HepG2 (cell line): Measurements from ENCODE around the gene ZSCAN26. TPM values are rescaled to one million over a fixed set of nuclear protein-coding genes. Genes with fewer than 3 reads are reported as not detected.

Experiments used
- ATAC-seq: fragments of 200-7000 bp; cut with Tn5 transposase; 3 replicates; pipeline ENCODE4 v1.9.1; 2020; ENCODE audit warnings: mild to moderate bottlenecking, moderate library complexity
- BruUV-seq: library from RNA; stranded (reverse); fragments of 400-500 nt; replicated peaks from 2 replicates; lab custom pipeline; 2021; lab: Mats Ljungman, UMichigan
- CTCF ChIA-PET: fragments of 300-600 bp; formaldehyde crosslinking; extraction: SDS; loops from one replicate; lab custom pipeline; 2021; ENCODE audit warnings: low total read pairs, inconsistent platforms, low intra/inter-chr PET ratio; lab: Yijun Ruan, JAX
- POLR2A ChIA-PET: fragments of 350-600 bp; sonication (Branson Sonifier 250); formaldehyde crosslinking; loops from one replicate; lab custom pipeline; 2020; ENCODE audit warnings: antibody characterized with exemption, inconsistent platforms; lab: Yijun Ruan, JAX
- DNase-seq: peaks from one replicate; pipeline ENCODE4 v3.0.0-alpha.2; 2015; ENCODE audit warnings: low spot score
- FAIRE-seq: peaks from 3 replicates; lab custom pipeline; 2011; peaks lifted over from hg19 to GRCh38; lab: Jason Lieb, UNC
- H2AFZ ChIP-seq: one replicate; pipeline ENCODE4 v1.6.1; 2011; ENCODE audit warnings: low read length, inconsistent platforms
- H3K27ac ChIP-seq: fragments of 300-600 bp; 3 replicates; pipeline ENCODE4 v1.8.0; 2011; ENCODE audit warnings: mixed run types, mild to moderate bottlenecking, mixed read lengths, low read length, inconsistent platforms; ENCODE audit not compliant: insufficient read depth; ENCODE audit errors: extremely low read length
- H3K27me3 ChIP-seq, 2 experiments: fragments of 200-600 bp in 1 of 2; 2 replicates in 1 of 2; 3 replicates in 1 of 2; pipeline versions ENCODE4 v1.6.0 to v1.8.0; 2011; ENCODE audit warnings: low read length in 2 of 2, mild to moderate bottlenecking in 2 of 2, moderate library complexity in 2 of 2, inconsistent platforms in 1 of 2; ENCODE audit not compliant: insufficient read depth in 2 of 2, control insufficient read depth in 1 of 2
- H3K36me3 ChIP-seq, 2 experiments: fragments of 200-600 bp in 1 of 2; replicated peaks in 1 of 2; 2 replicates in 1 of 2; 3 replicates in 1 of 2; pipeline versions ENCODE4 v1.5.1 to v1.8.0; 2011; ENCODE audit warnings: low read length in 2 of 2, inconsistent platforms in 1 of 2; ENCODE audit not compliant: insufficient read depth in 2 of 2, control insufficient read depth in 1 of 2
- H3K4me1 ChIP-seq: 2 replicates; pipeline ENCODE4 v1.5.1; 2012; ENCODE audit warnings: low read length, inconsistent platforms; ENCODE audit not compliant: insufficient read depth
- H3K4me2 ChIP-seq: 2 replicates; pipeline ENCODE4 v1.6.0; 2011; ENCODE audit warnings: low read depth, low read length, inconsistent platforms
- H3K4me3 ChIP-seq, 3 experiments: fragments of 200-600 bp in 1 of 3; sonication (generic), shearing (Covaris generic) in 1 of 3; replicated peaks in 1 of 3; 2 replicates each; pipeline ENCODE4 v1.5.1; 2011 to 2016; ENCODE audit warnings: low read length in 3 of 3, inconsistent platforms in 2 of 3, low read depth in 2 of 3, mild to moderate bottlenecking in 2 of 3, control low read depth in 1 of 3, mixed read lengths in 1 of 3; ENCODE audit not compliant: insufficient read depth in 1 of 3
- H3K79me2 ChIP-seq: one replicate; pipeline ENCODE4 v1.6.1; 2011; ENCODE audit warnings: low read length, inconsistent platforms; ENCODE audit not compliant: insufficient read depth
- H3K9ac ChIP-seq: 2 replicates; pipeline ENCODE4 v1.6.0; 2011; ENCODE audit warnings: mild to moderate bottlenecking, low read depth, low read length, inconsistent platforms; ENCODE audit not compliant: insufficient read depth
- H3K9me3 ChIP-seq: 2 replicates; pipeline ENCODE4 v1.5.1; 2012; ENCODE audit warnings: mild to moderate bottlenecking, low read length
- H4K20me1 ChIP-seq: 2 replicates; pipeline ENCODE4 v1.6.0; 2011; ENCODE audit warnings: inconsistent platforms, mild to moderate bottlenecking, low read length, moderate library complexity; ENCODE audit not compliant: insufficient read depth
- ATAD3A ChIP-seq: sonication (generic); formaldehyde crosslinking; IDR thresholded peaks from 2 replicates; pipeline ENCODE4 v1.4.0; 2020; ENCODE audit warnings: missing genetic modification reagents
- CEBPB ChIP-seq: IDR thresholded peaks from 2 replicates; pipeline ENCODE4 v1.6.1; 2011; ENCODE audit warnings: low read depth, low read length, improper control_type of control experiment, borderline replicate concordance
- HMGA1 ChIP-seq: sonication (generic); formaldehyde crosslinking; conservative IDR thresholded peaks from 2 replicates; pipeline ENCODE4 v1.4.0; 2020; ENCODE audit warnings: missing genetic modification reagents
- KAT7 ChIP-seq: IDR thresholded peaks from 2 replicates; pipeline ENCODE4 v1.6.1; 2018; ENCODE audit warnings: borderline replicate concordance, missing compliant biosample characterization
- MAFF ChIP-seq: IDR thresholded peaks from 2 replicates; pipeline ENCODE4 v1.6.1; 2011; ENCODE audit warnings: low read depth, low read length, improper control_type of control experiment
- POGZ ChIP-seq: sonication (generic); formaldehyde crosslinking; IDR thresholded peaks from 2 replicates; pipeline ENCODE4 v1.4.0; 2020; ENCODE audit warnings: mild to moderate bottlenecking, missing genetic modification reagents
- SIX1 ChIP-seq: sonication (generic); formaldehyde crosslinking; IDR thresholded peaks from 2 replicates; pipeline ENCODE4 v1.4.0; 2020; ENCODE audit warnings: missing genetic modification reagents, borderline replicate concordance
- SSRP1 ChIP-seq: IDR thresholded peaks from 2 replicates; pipeline ENCODE4 v1.6.1; 2016; ENCODE audit warnings: control low read depth
- TAF1 ChIP-seq: sonication (generic); formaldehyde crosslinking; IDR thresholded peaks from 2 replicates; pipeline ENCODE4 v1.4.0; 2020; ENCODE audit warnings: missing genetic modification reagents
- ZMAT5 ChIP-seq: sonication (generic); formaldehyde crosslinking; IDR thresholded peaks from 2 replicates; pipeline ENCODE4 v1.5.0; 2020; ENCODE audit warnings: mild to moderate bottlenecking, low read depth, missing genetic modification reagents, borderline replicate concordance
- ZNF20 ChIP-seq: sonication (generic); formaldehyde crosslinking; IDR thresholded peaks from 2 replicates; pipeline ENCODE4 v1.4.0; 2020; ENCODE audit warnings: mild to moderate bottlenecking, moderate library complexity, missing genetic modification reagents
- ZNF205 ChIP-seq: IDR thresholded peaks from 2 replicates; pipeline ENCODE4 v1.6.1; 2018; ENCODE audit warnings: missing biosample characterization, missing genetic modification reagents
- ZNF251 ChIP-seq: sonication (generic); formaldehyde crosslinking; IDR thresholded peaks from 2 replicates; pipeline ENCODE4 v1.9.0; 2021; ENCODE audit warnings: mild to moderate bottlenecking, missing genetic modification reagents
- ZNF569 ChIP-seq: sonication (generic); formaldehyde crosslinking; IDR thresholded peaks from 2 replicates; pipeline ENCODE4 v1.5.0; 2020; ENCODE audit warnings: mild to moderate bottlenecking, missing genetic modification reagents, moderate library complexity, borderline replicate concordance
- ZNF761 ChIP-seq: sonication (generic); formaldehyde crosslinking; conservative IDR thresholded peaks from 2 replicates; pipeline ENCODE4 v1.4.0; 2020; ENCODE audit warnings: mild to moderate bottlenecking, missing genetic modification reagents
- WGBS: methylation state at CpG from one replicate; pipeline ENCODE4 v1.1.6; 2017; ENCODE audit warnings: low lambda C conversion rate; 5-methylcytosine and 5-hydroxymethylcytosine counted together
- in situ Hi-C: cut with HindIII; loops from 2 replicates; pipeline ENCODE4 v1.10.0; 2017; ENCODE audit warnings: low pct_unique_long_range_greater_than_20kb; ENCODE audit not compliant: extremely low pct_ligation_motif_present
- intact Hi-C: fragments of 100-400 bp; cut with micrococcal nuclease; formaldehyde crosslinking; loops from one replicate; pipeline ENCODE4 v1.10.0; 2022; ENCODE audit not compliant: unreplicated experiment
- polyA plus RNA-seq, 8 experiments: library from polyadenylated mRNA; depleted of rRNA in 3 of 8; stranded (reverse) in 7 of 8; unstranded in 1 of 8; fragments of >200 nt; fragmentation: Illumina TruSeq in 4 of 8; extraction: Trizol in 4 of 8; gene quantifications; 2 replicates each; pipeline versions ENCODE4 v1.2.1 to v1.2.3, GENCODE V29; 2011 to 2016; ENCODE audit warnings: low read depth in 4 of 8, missing spikeins in 1 of 8, mixed read lengths in 1 of 8; ENCODE audit not compliant: insufficient read depth in 1 of 8
- total RNA-seq, 5 experiments: library from RNA; depleted of rRNA; stranded (reverse); fragments of >200 nt; fragmentation: Illumina TruSeq; extraction: Trizol; gene quantifications; 2 replicates each; pipeline ENCODE4 v1.2.3, GENCODE V29; 2016; ENCODE audit warnings: low read depth in 1 of 5
- TF ChIP-seq, protein P1 (sequence below): sonication (generic); formaldehyde crosslinking; conservative IDR thresholded peaks from 2 replicates; pipeline ENCODE4 v1.4.0; 2020; ENCODE audit warnings: missing genetic modification reagents

Gene ZSCAN26
- total and polyA plus RNA-seq, 2 of the 13 experiments (the other 11 are each of a cell fraction or from before 2014, with no cell fraction given), result 12.0 to 15.6 TPM

- H3K9me3 ChIP-seq, result no peaks in the 10 kb centered on the region
- TF ChIP-seq MAFF (no peak), HMGA1 (CRISPR knock-in tag) (no peak), ATAD3A (no peak), KAT7 (CRISPR knock-in tag) (no peak), ZNF205 (CRISPR knock-in tag) (no peak), ZNF761 (no peak), ZNF20 (CRISPR knock-in tag) (no peak), ZNF569 (CRISPR knock-in tag) (no peak)
- TF ChIP-seq, all 625 proteins: peak for 0
- Histone ChIP-seq H3K9ac (no peak within 1 kb of the TSS), H3K4me2 (no peak within 1 kb of the TSS), H3K4me3 (no peak within 1 kb of the TSS), H3K79me2 (no peaks in the 10 kb centered on the region), H3K4me1 (peaks cover under 1% of the 10 kb centered on the region; the same call in 1 of the 2 replicates), H4K20me1 (no peaks in the 10 kb centered on the region), H2AFZ (no peak within 1 kb of the TSS), H3K27ac (no peak within 1 kb of the TSS), H3K36me3 (no peaks in the 10 kb centered on the region), H3K27me3 (peaks cover 0 to 25% of the 10 kb centered on the region in 2 experiments; a peak in 3 of 5 replicates)
- DNase-seq (no peak), FAIRE-seq (no peak), ATAC-seq (no peak)
- ChIA-PET POLR2A (no interaction called here), CTCF (no interaction called here)
- intact Hi-C loops, result no loop called here
- WGBS, result 81% methylated on average over 58 of the region's 58 CpGs
- in situ Hi-C loops, result no loop called here
- no TSS peak for BruUV-seq
Measured at GRCh38 chr6:28258877-28259777, 7.8 kb upstream of the ZSCAN26 start, which contains the start of gene NKAPL. Gene NKAPL, plus strand, starts transcription at chr6:28259297. Its CDS starts 75 bp downstream, at chr6:28259372.

DNA sequence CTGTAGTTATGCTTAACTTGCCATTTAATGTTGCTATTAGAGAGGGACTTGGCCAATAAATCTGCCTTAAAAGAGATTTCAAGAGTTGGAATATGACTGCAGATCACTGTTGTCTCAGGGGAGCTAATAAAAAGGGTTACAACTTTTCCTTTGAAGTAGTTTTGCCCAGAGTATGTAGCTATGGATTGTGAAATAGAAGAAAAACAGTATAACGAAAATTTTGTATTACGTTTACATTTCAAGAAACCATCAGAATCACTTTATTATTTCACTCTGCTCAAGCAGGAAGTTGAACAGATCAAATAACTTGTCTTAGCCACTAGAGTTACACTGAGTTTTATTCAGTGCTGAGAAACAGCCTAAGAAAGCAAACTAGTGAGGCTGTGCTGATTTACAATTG lies 3.0 kb upstream of the ZSCAN26 start:
- intact Hi-C loops (no loop called here), in situ Hi-C loops (no loop called here)
- FAIRE-seq (no peak), DNase-seq (no peak), ATAC-seq (no peak)
- Histone ChIP-seq H3K4me2 (no peak overlapping the region), H3K36me3 (no peaks in the 10 kb centered on the region), H3K27ac (no peak overlapping the region), H3K27me3 (peaks cover 0 to 27% of the 10 kb centered on the region in 2 experiments; a peak in 3 of 5 replicates), H3K79me2 (peaks cover 16% of the 10 kb centered on the region), H4K20me1 (no peaks in the 10 kb centered on the region), H3K9me3 (no peaks in the 10 kb centered on the region), H3K4me3 (no peak overlapping the region), H3K4me1 (peaks cover 18% of the 10 kb centered on the region), H3K9ac (no peak overlapping the region), H2AFZ (no peak overlapping the region)
- CTCF ChIA-PET, result no interaction called here
- POLR2A ChIA-PET, result interaction anchor here (0.8 kb wide), 1 partner anchor 11 kb away, joined by 3 read pairs; no protein-coding TSS in a partner anchor
- no TSS peak for BruUV-seq
- 0% methylated on average over 2 of the region's 2 CpGs for WGBS
- TF ChIP-seq ZNF251 (no peak), POGZ (CRISPR knock-in tag) (no peak), SIX1 (CRISPR knock-in tag) (no peak), ZMAT5 (no peak), CEBPB (no peak; the same call in 1 of the 2 replicates), TAF1 (no peak), SSRP1 (no peak)
- TF ChIP-seq, protein P1, sequence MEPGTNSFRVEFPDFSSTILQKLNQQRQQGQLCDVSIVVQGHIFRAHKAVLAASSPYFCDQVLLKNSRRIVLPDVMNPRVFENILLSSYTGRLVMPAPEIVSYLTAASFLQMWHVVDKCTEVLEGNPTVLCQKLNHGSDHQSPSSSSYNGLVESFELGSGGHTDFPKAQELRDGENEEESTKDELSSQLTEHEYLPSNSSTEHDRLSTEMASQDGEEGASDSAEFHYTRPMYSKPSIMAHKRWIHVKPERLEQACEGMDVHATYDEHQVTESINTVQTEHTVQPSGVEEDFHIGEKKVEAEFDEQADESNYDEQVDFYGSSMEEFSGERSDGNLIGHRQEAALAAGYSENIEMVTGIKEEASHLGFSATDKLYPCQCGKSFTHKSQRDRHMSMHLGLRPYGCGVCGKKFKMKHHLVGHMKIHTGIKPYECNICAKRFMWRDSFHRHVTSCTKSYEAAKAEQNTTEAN (CRISPR knock-in tag), result no peak
